HepG2 (cell line): ENCODE results near the gene CDH23. TPM values are rescaled to one million over a fixed set of nuclear protein-coding genes. Genes with fewer than 3 reads are reported as not detected.

Experiments
- ATAC-seq: fragments of 200-7000 bp; cut with Tn5 transposase; 3 replicates; pipeline ENCODE4 v1.9.1; 2020; ENCODE audit warnings: mild to moderate bottlenecking, moderate library complexity
- BruUV-seq: library from RNA; stranded (reverse); fragments of 400-500 nt; replicated peaks from 2 replicates; lab custom pipeline; 2021; lab: Mats Ljungman, UMichigan
- CTCF ChIA-PET: fragments of 300-600 bp; formaldehyde crosslinking; extraction: SDS; loops from one replicate; lab custom pipeline; 2021; ENCODE audit warnings: low total read pairs, inconsistent platforms, low intra/inter-chr PET ratio; lab: Yijun Ruan, JAX
- POLR2A ChIA-PET: fragments of 350-600 bp; sonication (Branson Sonifier 250); formaldehyde crosslinking; loops from one replicate; lab custom pipeline; 2020; ENCODE audit warnings: antibody characterized with exemption, inconsistent platforms; lab: Yijun Ruan, JAX
- DNase-seq: peaks from one replicate; pipeline ENCODE4 v3.0.0-alpha.2; 2015; ENCODE audit warnings: low spot score
- FAIRE-seq: peaks from 3 replicates; lab custom pipeline; 2011; peaks lifted over from hg19 to GRCh38; lab: Jason Lieb, UNC
- H2AFZ ChIP-seq: one replicate; pipeline ENCODE4 v1.6.1; 2011; ENCODE audit warnings: low read length, inconsistent platforms
- H3K27ac ChIP-seq: fragments of 300-600 bp; 3 replicates; pipeline ENCODE4 v1.8.0; 2011; ENCODE audit warnings: mixed run types, mild to moderate bottlenecking, mixed read lengths, low read length, inconsistent platforms; ENCODE audit not compliant: insufficient read depth; ENCODE audit errors: extremely low read length
- H3K27me3 ChIP-seq, 2 experiments: fragments of 200-600 bp in 1 of 2; 2 replicates in 1 of 2; 3 replicates in 1 of 2; pipeline versions ENCODE4 v1.6.0 to v1.8.0; 2011; ENCODE audit warnings: low read length in 2 of 2, mild to moderate bottlenecking in 2 of 2, moderate library complexity in 2 of 2, inconsistent platforms in 1 of 2; ENCODE audit not compliant: insufficient read depth in 2 of 2, control insufficient read depth in 1 of 2
- H3K36me3 ChIP-seq, 2 experiments: fragments of 200-600 bp in 1 of 2; replicated peaks in 1 of 2; 2 replicates in 1 of 2; 3 replicates in 1 of 2; pipeline versions ENCODE4 v1.5.1 to v1.8.0; 2011; ENCODE audit warnings: low read length in 2 of 2, inconsistent platforms in 1 of 2; ENCODE audit not compliant: insufficient read depth in 2 of 2, control insufficient read depth in 1 of 2
- H3K4me1 ChIP-seq: 2 replicates; pipeline ENCODE4 v1.5.1; 2012; ENCODE audit warnings: low read length, inconsistent platforms; ENCODE audit not compliant: insufficient read depth
- H3K4me2 ChIP-seq: 2 replicates; pipeline ENCODE4 v1.6.0; 2011; ENCODE audit warnings: low read depth, low read length, inconsistent platforms
- H3K4me3 ChIP-seq, 3 experiments: fragments of 200-600 bp in 1 of 3; sonication (generic), shearing (Covaris generic) in 1 of 3; replicated peaks in 1 of 3; 2 replicates each; pipeline ENCODE4 v1.5.1; 2011 to 2016; ENCODE audit warnings: low read length in 3 of 3, inconsistent platforms in 2 of 3, low read depth in 2 of 3, mild to moderate bottlenecking in 2 of 3, control low read depth in 1 of 3, mixed read lengths in 1 of 3; ENCODE audit not compliant: insufficient read depth in 1 of 3
- H3K79me2 ChIP-seq: one replicate; pipeline ENCODE4 v1.6.1; 2011; ENCODE audit warnings: low read length, inconsistent platforms; ENCODE audit not compliant: insufficient read depth
- H3K9ac ChIP-seq: 2 replicates; pipeline ENCODE4 v1.6.0; 2011; ENCODE audit warnings: mild to moderate bottlenecking, low read depth, low read length, inconsistent platforms; ENCODE audit not compliant: insufficient read depth
- H3K9me3 ChIP-seq: 2 replicates; pipeline ENCODE4 v1.5.1; 2012; ENCODE audit warnings: mild to moderate bottlenecking, low read length
- H4K20me1 ChIP-seq: 2 replicates; pipeline ENCODE4 v1.6.0; 2011; ENCODE audit warnings: inconsistent platforms, mild to moderate bottlenecking, low read length, moderate library complexity; ENCODE audit not compliant: insufficient read depth
- ATF7 ChIP-seq, 2 experiments: fragments of 450-650 bp in 1 of 2; sonication (generic) in 1 of 2; formaldehyde crosslinking in 1 of 2; IDR thresholded peaks; 2 replicates each; pipeline versions ENCODE4 v1.4.0 to v1.6.1; 2016 to 2020; ENCODE audit warnings: antibody characterized with exemption in 1 of 2, mild to moderate bottlenecking in 1 of 2, missing genetic modification reagents in 1 of 2
- FOXA3 ChIP-seq: IDR thresholded peaks from 2 replicates; pipeline ENCODE4 v1.6.1; 2016; ENCODE audit warnings: missing genetic modification reagents, missing compliant biosample characterization
- MIER2 ChIP-seq: IDR thresholded peaks from 2 replicates; pipeline ENCODE4 v1.6.1; 2016; ENCODE audit warnings: missing biosample characterization, missing genetic modification reagents
- NR1H2 ChIP-seq: sonication (generic); formaldehyde crosslinking; IDR thresholded peaks from 2 replicates; pipeline ENCODE4 v1.8.1; 2022; ENCODE audit warnings: low read depth, missing genetic modification reagents, borderline replicate concordance
- SMARCC2 ChIP-seq: fragments of 450-650 bp; IDR thresholded peaks from 2 replicates; pipeline ENCODE4 v1.6.1; 2017; ENCODE audit warnings: antibody characterized with exemption, mild to moderate bottlenecking
- STAT5B ChIP-seq: sonication (generic); formaldehyde crosslinking; IDR thresholded peaks from 2 replicates; pipeline ENCODE4 v1.4.0; 2020; ENCODE audit warnings: missing genetic modification reagents
- TBX2 ChIP-seq: sonication (generic); formaldehyde crosslinking; IDR thresholded peaks from 2 replicates; pipeline ENCODE4 v1.5.0; 2020; ENCODE audit warnings: missing genetic modification reagents, mild to moderate bottlenecking, borderline replicate concordance
- TCF12 ChIP-seq, 2 experiments: fragments of 450-650 bp in 1 of 2; sonication (generic) in 1 of 2; formaldehyde crosslinking in 1 of 2; IDR thresholded peaks; 2 replicates each; pipeline versions ENCODE4 v1.6.1 to v1.8.0; 2017 to 2022; ENCODE audit warnings: antibody characterized with exemption in 1 of 2, mild to moderate bottlenecking in 1 of 2, missing genetic modification reagents in 1 of 2, moderate library complexity in 1 of 2
- ZEB1 ChIP-seq: IDR thresholded peaks from 2 replicates; pipeline ENCODE4 v1.6.1; 2012; ENCODE audit warnings: mild to moderate bottlenecking, low read depth, inconsistent platforms; ENCODE audit not compliant: insufficient replicate concordance
- ZNF343 ChIP-seq: sonication (generic); formaldehyde crosslinking; IDR thresholded peaks from 2 replicates; pipeline ENCODE4 v1.4.0; 2020; ENCODE audit warnings: mild to moderate bottlenecking, missing genetic modification reagents
- ZNF530 ChIP-seq: sonication (generic); formaldehyde crosslinking; IDR thresholded peaks from 2 replicates; pipeline ENCODE4 v1.5.0; 2020; ENCODE audit warnings: low read depth, mild to moderate bottlenecking, missing genetic modification reagents
- ZNF564 ChIP-seq: sonication (generic); formaldehyde crosslinking; IDR thresholded peaks from 2 replicates; pipeline ENCODE4 v1.8.1; 2023; ENCODE audit warnings: mild to moderate bottlenecking, missing genetic modification reagents
- ZNF772 ChIP-seq: sonication (generic); formaldehyde crosslinking; IDR thresholded peaks from 2 replicates; pipeline ENCODE4 v1.5.0; 2020; ENCODE audit warnings: mild to moderate bottlenecking, missing genetic modification reagents
- WGBS: methylation state at CpG from one replicate; pipeline ENCODE4 v1.1.6; 2017; ENCODE audit warnings: low lambda C conversion rate; 5-methylcytosine and 5-hydroxymethylcytosine counted together
- in situ Hi-C: cut with HindIII; loops from 2 replicates; pipeline ENCODE4 v1.10.0; 2017; ENCODE audit warnings: low pct_unique_long_range_greater_than_20kb; ENCODE audit not compliant: extremely low pct_ligation_motif_present
- intact Hi-C: fragments of 100-400 bp; cut with micrococcal nuclease; formaldehyde crosslinking; loops from one replicate; pipeline ENCODE4 v1.10.0; 2022; ENCODE audit not compliant: unreplicated experiment
- polyA plus RNA-seq, 8 experiments: library from polyadenylated mRNA; depleted of rRNA in 3 of 8; stranded (reverse) in 7 of 8; unstranded in 1 of 8; fragments of >200 nt; fragmentation: Illumina TruSeq in 4 of 8; extraction: Trizol in 4 of 8; gene quantifications; 2 replicates each; pipeline versions ENCODE4 v1.2.1 to v1.2.3, GENCODE V29; 2011 to 2016; ENCODE audit warnings: low read depth in 4 of 8, missing spikeins in 1 of 8, mixed read lengths in 1 of 8; ENCODE audit not compliant: insufficient read depth in 1 of 8
- total RNA-seq, 5 experiments: library from RNA; depleted of rRNA; stranded (reverse); fragments of >200 nt; fragmentation: Illumina TruSeq; extraction: Trizol; gene quantifications; 2 replicates each; pipeline ENCODE4 v1.2.3, GENCODE V29; 2016; ENCODE audit warnings: low read depth in 1 of 5

The CDH23 gene
- total and polyA plus RNA-seq, 2 of the 13 experiments (the other 11 are each of a cell fraction or from before 2014, with no cell fraction given) = 0.13 TPM; not detected in 1

DNA sequence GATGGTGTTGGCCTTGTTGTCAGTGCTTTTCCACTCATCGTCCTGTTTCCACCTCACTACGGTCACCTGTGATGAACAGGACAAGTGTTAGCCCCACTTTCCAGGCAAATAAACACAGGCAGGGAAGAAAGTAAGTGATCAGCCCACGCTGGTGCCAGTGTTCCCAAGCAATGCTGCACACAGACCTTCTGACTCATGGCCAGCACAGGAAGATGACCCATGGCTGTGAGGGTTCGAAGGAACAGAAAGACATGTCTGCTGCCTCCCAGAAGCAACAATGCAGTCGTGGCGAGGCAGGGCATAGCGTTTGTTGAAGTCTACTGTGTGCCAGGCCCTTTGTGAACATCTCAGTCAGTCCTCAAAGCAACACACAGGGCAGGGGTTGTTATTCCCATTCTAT lies 41.9 kb upstream of the CDH23 start:
- H2AFZ ChIP-seq = no peak overlapping the region
- intact Hi-C loops (no loop called here), in situ Hi-C loops (no loop called here)
- CTCF ChIA-PET = no interaction called here
- no peaks in the 10 kb centered on the region for H4K20me1 ChIP-seq
- TF ChIP-seq ATF7 (IDR thresholded peaks at IDR 0.05) (no peak), ATF7 (CRISPR knock-in tag; IDR thresholded peaks at IDR 0.05) (no peak), MIER2 (CRISPR knock-in tag) (no peak), NR1H2 (CRISPR knock-in tag) (no peak), ZNF772 (CRISPR knock-in tag) (no peak), TCF12 (IDR thresholded peaks at IDR 0.05) (no peak), TCF12 (CRISPR knock-in tag; IDR thresholded peaks at IDR 0.05) (no peak), ZNF564 (no peak), SMARCC2 (no peak), STAT5B (no peak), ZNF343 (CRISPR knock-in tag) (no peak), FOXA3 (no peak), ZNF530 (CRISPR knock-in tag) (no peak), ZEB1 (no peak), TBX2 (no peak)
- no peak overlapping the region for H3K9ac ChIP-seq
- H3K27ac ChIP-seq = no peak overlapping the region
- H3K27me3 ChIP-seq = no peaks in the 10 kb centered on the region
- H3K36me3 ChIP-seq = peaks cover 21 to 84% of the 10 kb centered on the region in 2 experiments
- 94% methylated on average over 3 of the region's 7 CpGs for WGBS
- no TSS peak for BruUV-seq
- no peaks in the 10 kb centered on the region for H3K9me3 ChIP-seq
- H3K4me2 ChIP-seq = no peak overlapping the region
- no peak for ATAC-seq
- peaks cover 11% of the 10 kb centered on the region for H3K4me1 ChIP-seq
- POLR2A ChIA-PET = no interaction called here
- H3K4me3 ChIP-seq = no peak overlapping the region
- no peak for DNase-seq
- FAIRE-seq = no peak
- H3K79me2 ChIP-seq = no peaks in the 10 kb centered on the region
